H1 (cell line): Measurements from ENCODE around the gene NKX6-1. TPM values are rescaled to one million over a fixed set of nuclear protein-coding genes. Genes with fewer than 3 reads are reported as not detected.

Source experiments
- CTCF ChIA-PET: fragments of 300-600 bp; sonication (Branson Sonifier 250); formaldehyde crosslinking; loops from one replicate; lab custom pipeline; 2021; ENCODE audit not compliant: partially characterized antibody; lab: Charles Lee
- POLR2A ChIA-PET: fragments of 300-600 bp; sonication (Branson Sonifier 250); formaldehyde crosslinking; loops from one replicate; lab custom pipeline; 2021; ENCODE audit warnings: inconsistent platforms; ENCODE audit not compliant: partially characterized antibody; lab: Charles Lee
- DNase-seq, 2 experiments: peaks; one replicate each; pipeline versions ENCODE4 v3.0.0 to v3.0.0-alpha.2; 2010 to 2022; ENCODE audit warnings: low spot score in 2 of 2, low read depth in 1 of 2, mixed read lengths in 1 of 2
- FAIRE-seq: peaks from 2 replicates; lab custom pipeline; 2011; peaks lifted over from hg19 to GRCh38; lab: Jason Lieb, UNC
- H2AFZ ChIP-seq: 2 replicates; pipeline ENCODE4 v1.8.1; 2012; ENCODE audit warnings: low read length, inconsistent platforms
- H2AK5ac ChIP-seq: 2 replicates; pipeline ENCODE4 v1.6.1; 2013; ENCODE audit warnings: low read depth, low read length
- H2BK120ac ChIP-seq: replicated peaks from 2 replicates; pipeline ENCODE3; 2013; ENCODE audit warnings: low read depth, low read length, inconsistent platforms
- H2BK12ac ChIP-seq: 2 replicates; pipeline ENCODE4 v1.6.1; 2013; ENCODE audit warnings: low read depth, low read length
- H2BK15ac ChIP-seq: 2 replicates; pipeline ENCODE4 v1.6.1; 2013; ENCODE audit warnings: low read length
- H2BK20ac ChIP-seq: 2 replicates; pipeline ENCODE4 v1.6.1; 2013; ENCODE audit warnings: low read length
- H2BK5ac ChIP-seq: 2 replicates; pipeline ENCODE4 v1.6.1; 2013; ENCODE audit warnings: low read depth, low read length
- H3K14ac ChIP-seq: 2 replicates; pipeline ENCODE4 v1.6.1; 2013; ENCODE audit warnings: inconsistent platforms; ENCODE audit not compliant: insufficient read length
- H3K18ac ChIP-seq: 2 replicates; pipeline ENCODE4 v1.6.1; 2013; ENCODE audit warnings: low read length; ENCODE audit errors: extremely low read depth
- H3K23ac ChIP-seq: 2 replicates; pipeline ENCODE4 v1.6.1; 2013; ENCODE audit warnings: inconsistent platforms; ENCODE audit not compliant: insufficient read length
- H3K23me2 ChIP-seq: 2 replicates; pipeline ENCODE4 v1.6.1; 2013; ENCODE audit warnings: low read depth, low read length
- H3K27ac ChIP-seq: 2 replicates; pipeline ENCODE4 v1.6.1; 2011; ENCODE audit warnings: low read depth, low read length, inconsistent platforms
- H3K27me3 ChIP-seq, 4 experiments: replicated peaks in 1 of 4; 1 replicate in 1 of 4; 2 replicates in 3 of 4; pipeline versions ENCODE4 v1.6.1 to v1.8.1; 2011 to 2013; ENCODE audit warnings: low read length in 3 of 4, mild to moderate bottlenecking in 3 of 4, inconsistent platforms in 2 of 4, mixed read lengths in 2 of 4, moderate library complexity in 1 of 4; ENCODE audit not compliant: control insufficient read depth in 3 of 4, insufficient read depth in 3 of 4; ENCODE audit errors: extremely low read depth in 1 of 4
- H3K36me3 ChIP-seq, 4 experiments: 2 replicates each; pipeline versions ENCODE4 v1.6.1 to v1.8.1; 2011 to 2013; ENCODE audit warnings: mild to moderate bottlenecking in 4 of 4, low read length in 3 of 4, moderate library complexity in 2 of 4, control low read depth in 1 of 4, inconsistent platforms in 1 of 4; ENCODE audit not compliant: insufficient read depth in 4 of 4, control insufficient read depth in 2 of 4
- H3K4ac ChIP-seq: replicated peaks from 2 replicates; pipeline ENCODE3; 2013; ENCODE audit warnings: low read length, low read depth, mixed read lengths, inconsistent platforms; ENCODE audit not compliant: insufficient read length
- H3K4me1 ChIP-seq, 4 experiments: replicated peaks in 1 of 4; 1 replicate in 1 of 4; 2 replicates in 3 of 4; pipeline versions ENCODE4 v1.6.1 to v1.8.1; 2011 to 2013; ENCODE audit warnings: low read length in 3 of 4, inconsistent platforms in 2 of 4, mixed read lengths in 1 of 4; ENCODE audit not compliant: insufficient read depth in 4 of 4, control insufficient read depth in 3 of 4
- H3K4me2 ChIP-seq, 2 experiments: 2 replicates each; pipeline versions ENCODE4 v1.6.1 to v1.8.1; 2011 to 2013; ENCODE audit warnings: low read depth in 2 of 2, low read length in 2 of 2, control low read depth in 1 of 2, inconsistent platforms in 1 of 2, mild to moderate bottlenecking in 1 of 2; ENCODE audit not compliant: insufficient read depth in 1 of 2
- H3K4me3 ChIP-seq, 4 experiments: fragments of 200-600, 300-600 bp in 1 of 4; sonication (generic), shearing (Covaris generic), sonication (Bioruptor Twin) in 1 of 4; 2 replicates each; pipeline versions ENCODE4 v1.5.1 to v1.8.1; 2011 to 2016; ENCODE audit warnings: low read length in 4 of 4, low read depth in 3 of 4, control low read depth in 2 of 4, inconsistent platforms in 2 of 4, mild to moderate bottlenecking in 2 of 4, mixed read lengths in 1 of 4, moderate library complexity in 1 of 4; ENCODE audit not compliant: insufficient read depth in 2 of 4; ENCODE audit errors: extremely low read depth in 1 of 4
- H3K56ac ChIP-seq: replicated peaks from 2 replicates; pipeline ENCODE3; 2013; ENCODE audit warnings: low read depth, mild to moderate bottlenecking, mixed read lengths, low read length, inconsistent platforms; ENCODE audit not compliant: insufficient read length
- H3K79me1 ChIP-seq: 2 replicates; pipeline ENCODE4 v1.6.1; 2013; ENCODE audit warnings: low read depth, low read length, control low read depth
- H3K79me2 ChIP-seq, 2 experiments: 2 replicates each; pipeline versions ENCODE4 v1.6.1 to v1.8.1; 2012 to 2013; ENCODE audit warnings: low read length in 2 of 2, mild to moderate bottlenecking in 2 of 2, inconsistent platforms in 1 of 2; ENCODE audit not compliant: insufficient read depth in 2 of 2, control insufficient read depth in 1 of 2
- H3K9ac ChIP-seq, 4 experiments: replicated peaks in 1 of 4; 1 replicate in 1 of 4; 2 replicates in 3 of 4; pipeline versions ENCODE4 v1.6.1 to v1.8.1; 2011 to 2013; ENCODE audit warnings: low read depth in 3 of 4, low read length in 3 of 4, control low read depth in 2 of 4, mild to moderate bottlenecking in 2 of 4, moderate library complexity in 2 of 4, inconsistent platforms in 1 of 4; ENCODE audit errors: extremely low read depth in 1 of 4
- H3K9me3 ChIP-seq, 2 experiments: 2 replicates each; pipeline versions ENCODE4 v1.6.1 to v1.8.1; 2012 to 2013; ENCODE audit warnings: mild to moderate bottlenecking in 2 of 2, moderate library complexity in 2 of 2, control low read depth in 1 of 2, inconsistent platforms in 1 of 2, low read depth in 1 of 2, low read length in 1 of 2, mixed read lengths in 1 of 2; ENCODE audit not compliant: insufficient read depth in 2 of 2
- H4K20me1 ChIP-seq, 2 experiments: replicated peaks in 1 of 2; 2 replicates each; pipeline versions ENCODE3 to v1.8.1; 2011 to 2013; ENCODE audit warnings: inconsistent platforms in 2 of 2, low read length in 2 of 2, mild to moderate bottlenecking in 1 of 2; ENCODE audit not compliant: insufficient read depth in 2 of 2, control insufficient read depth in 1 of 2
- H4K5ac ChIP-seq: 2 replicates; pipeline ENCODE4 v1.6.1; 2013; ENCODE audit warnings: low read length, low read depth, mixed read lengths, inconsistent platforms; ENCODE audit not compliant: insufficient read length
- H4K8ac ChIP-seq: 2 replicates; pipeline ENCODE4 v1.8.0; 2013; ENCODE audit warnings: mild to moderate bottlenecking, moderate library complexity, low read length, inconsistent platforms; ENCODE audit not compliant: insufficient read depth; ENCODE audit errors: extremely low read depth
- H4K91ac ChIP-seq: replicated peaks from 2 replicates; pipeline ENCODE3; 2013; ENCODE audit warnings: low read length, mixed read lengths, inconsistent platforms; ENCODE audit not compliant: insufficient read length
- BCL11A ChIP-seq, 2 experiments: IDR thresholded peaks; one replicate each; pipeline ENCODE4 v1.6.1; 2011; ENCODE audit warnings: low read depth in 2 of 2, low read length in 2 of 2, mild to moderate bottlenecking in 2 of 2
- GTF2F1 ChIP-seq: IDR thresholded peaks from 2 replicates; pipeline ENCODE4 v1.6.1; 2012; ENCODE audit warnings: low read depth, low read length, improper control_type of control experiment, borderline replicate concordance
- MAFK ChIP-seq: IDR thresholded peaks from 2 replicates; pipeline ENCODE4 v1.6.1; 2012; ENCODE audit warnings: low read depth, mild to moderate bottlenecking, improper control_type of control experiment, low read length
- RAD21 ChIP-seq, 2 experiments: IDR thresholded peaks in 1 of 2; conservative IDR thresholded peaks in 1 of 2; 2 replicates each; pipeline ENCODE4 v1.6.1; 2011; ENCODE audit warnings: low read depth in 2 of 2, low read length in 2 of 2, improper control_type of control experiment in 1 of 2, inconsistent platforms in 1 of 2, mild to moderate bottlenecking in 1 of 2, moderate library complexity in 1 of 2
- SAP30 ChIP-seq: fragments of 300-600 bp; sonication (generic); IDR thresholded peaks from 2 replicates; pipeline ENCODE4 v1.7.1; 2012; ENCODE audit warnings: low read length, moderate library complexity, mild to moderate bottlenecking, inconsistent platforms; ENCODE audit not compliant: insufficient read depth, insufficient replicate concordance
- SP2 ChIP-seq: IDR thresholded peaks from 2 replicates; pipeline ENCODE4 v1.6.1; 2012; ENCODE audit warnings: mild to moderate bottlenecking, low read length, inconsistent platforms
- WGBS, 2 experiments: shearing (Covaris generic) in 1 of 2; methylation state at CpG; one replicate each; pipeline versions ENCODE4 v1.1.6 to v1.1.7; 2013 to 2015; ENCODE audit warnings: low lambda C conversion rate in 2 of 2, mixed read lengths in 2 of 2, inconsistent platforms in 1 of 2, low coverage in 1 of 2, missing lambda C conversion rate in 1 of 2; ENCODE audit not compliant: insufficient replicate concordance in 2 of 2, insufficient coverage in 1 of 2, insufficient read length in 1 of 2; ENCODE audit errors: extremely low coverage in 1 of 2, missing lambda C conversion rate in 1 of 2; 5-methylcytosine and 5-hydroxymethylcytosine counted together
- polyA plus RNA-seq, 7 experiments: library from polyadenylated mRNA; depleted of rRNA in 3 of 7; stranded (reverse) in 5 of 7; unstranded in 2 of 7; fragments of >200 nt in 5 of 7; fragments of 200-250 nt in 2 of 7; gene quantifications; 1 replicate in 5 of 7; 2 replicates in 1 of 7; 4 replicates in 1 of 7; pipeline versions ENCODE4 v1.2.1 to v1.2.3, GENCODE V29; 2011 to 2013; ENCODE audit warnings: missing spikeins in 2 of 7, mixed read lengths in 2 of 7
- total RNA-seq: library from RNA; stranded (reverse); fragmentation: NEBNext Ultra II Directional; extraction: Animal tissue kit (Norgen Biotek cat#: 25700); gene quantifications from 2 replicates; pipeline ENCODE4 v1.2.1, GENCODE V29; 2021

The NKX6-1 gene
- total and polyA plus RNA-seq, 2 of the 8 experiments (the other 6 are each of a cell fraction or from before 2014, with no cell fraction given), result 0.03 to 0.45 TPM

GRCh38 chr4:84455697-84456096 is 43.4 kb downstream of the NKX6-1 start:
- H3K56ac ChIP-seq, result no peak overlapping the region
- ChIA-PET POLR2A (no interaction called here), CTCF (interaction anchor here (1.5 kb wide), 1 partner anchor 28 kb away, joined by 6 read pairs; no protein-coding TSS in a partner anchor)
- no peak for FAIRE-seq
- H3K23ac ChIP-seq, result no peak overlapping the region
- H3K9me3 ChIP-seq, result no peaks in the 10 kb centered on the region
- no peak overlapping the region for H3K4me2 ChIP-seq
- H2BK12ac ChIP-seq, result no peak overlapping the region
- H2AK5ac ChIP-seq, result no peak overlapping the region
- no peak overlapping the region for H2BK5ac ChIP-seq
- H4K20me1 ChIP-seq, result no peaks in the 10 kb centered on the region
- no peaks in the 10 kb centered on the region for H3K79me1 ChIP-seq
- no peaks in the 10 kb centered on the region for H3K23me2 ChIP-seq
- TF ChIP-seq BCL11A (IDR thresholded peaks at IDR 0.05; ENCODE audit: low read depth in 2 of 2, low read length in 2 of 2) (no peak), GTF2F1 (no peak), MAFK (peak; percentile 33), RAD21 (IDR thresholded peaks at IDR 0.05 in 1 of 2, conservative IDR thresholded peaks at IDR 0.05 in 1 of 2; ENCODE audit: low read depth in 2 of 2, low read length in 2 of 2) (no peak), SP2 (no peak), SAP30 (no peak)
- H3K4me1 ChIP-seq, result no peaks in the 10 kb centered on the region
- no peak overlapping the region for H3K18ac ChIP-seq
- no peaks in the 10 kb centered on the region for H3K79me2 ChIP-seq
- no peak for DNase-seq
- no peaks in the 10 kb centered on the region for H3K36me3 ChIP-seq
- WGBS, 2 experiments, result 82% methylated on average over 3 of the region's 3 CpGs; no CpG with 5 or more reads in 1 of the 2 experiments
- no peak overlapping the region for H4K5ac ChIP-seq
- no peak overlapping the region for H3K27ac ChIP-seq
- no peak overlapping the region for H2AFZ ChIP-seq
- H2BK120ac ChIP-seq, result no peak overlapping the region
- H3K9ac ChIP-seq, result no peak overlapping the region
- no peak overlapping the region for H3K14ac ChIP-seq
- H2BK20ac ChIP-seq, result no peak overlapping the region
- H4K91ac ChIP-seq, result no peak overlapping the region
- no peak overlapping the region for H3K4ac ChIP-seq
- H3K4me3 ChIP-seq, result no peak overlapping the region
- H3K27me3 ChIP-seq, result no peaks in the 10 kb centered on the region
- no peak overlapping the region for H4K8ac ChIP-seq
- no peak overlapping the region for H2BK15ac ChIP-seq
